Astrocyte (in vitro differentiated cells and primary cell): ENCODE results near the gene STPG3. TPM values are rescaled to one million over a fixed set of nuclear protein-coding genes. Genes with fewer than 3 reads are reported as not detected.

ENCODE experiments used
- DNase-seq: peaks from one replicate; pipeline ENCODE4 v3.0.0-alpha.2; 2010; ENCODE audit warnings: low read depth
- FAIRE-seq: peaks from 2 replicates; lab custom pipeline; 2011; peaks lifted over from hg19 to GRCh38; lab: Jason Lieb, UNC
- H2AFZ ChIP-seq: 2 replicates; pipeline ENCODE4 v1.6.0; 2012; ENCODE audit warnings: low read depth, low read length, inconsistent platforms
- H3K27ac ChIP-seq: 2 replicates; pipeline ENCODE4 v1.5.1; 2011; ENCODE audit warnings: low read depth, low read length, inconsistent platforms
- H3K27me3 ChIP-seq: 2 replicates; pipeline ENCODE4 v1.6.0; 2011; ENCODE audit warnings: low read length, inconsistent platforms; ENCODE audit not compliant: insufficient read depth
- H3K36me3 ChIP-seq: 2 replicates; pipeline ENCODE4 v1.5.1; 2011; ENCODE audit warnings: low read length, inconsistent platforms; ENCODE audit not compliant: insufficient read depth
- H3K4me1 ChIP-seq: 2 replicates; pipeline ENCODE4 v1.5.1; 2011; ENCODE audit warnings: low read length, inconsistent platforms; ENCODE audit not compliant: insufficient read depth
- H3K4me2 ChIP-seq: 2 replicates; pipeline ENCODE4 v1.6.0; 2012; ENCODE audit warnings: low read length, inconsistent platforms
- H3K4me3 ChIP-seq: 2 replicates; pipeline ENCODE4 v1.5.1; 2011; ENCODE audit warnings: low read depth, mild to moderate bottlenecking, low read length, inconsistent platforms; ENCODE audit not compliant: insufficient read depth
- H3K79me2 ChIP-seq: 2 replicates; pipeline ENCODE4 v1.6.0; 2012; ENCODE audit warnings: mild to moderate bottlenecking, low read length, inconsistent platforms; ENCODE audit not compliant: insufficient read depth
- H3K9ac ChIP-seq: 2 replicates; pipeline ENCODE4 v1.6.0; 2012; ENCODE audit warnings: mild to moderate bottlenecking, low read length, inconsistent platforms
- H3K9me3 ChIP-seq: 2 replicates; pipeline ENCODE4 v1.5.1; 2012; ENCODE audit warnings: low read depth, mild to moderate bottlenecking, low read length, inconsistent platforms; ENCODE audit not compliant: insufficient read depth
- H4K20me1 ChIP-seq: 2 replicates; pipeline ENCODE4 v1.6.0; 2012; ENCODE audit warnings: low read length, inconsistent platforms; ENCODE audit not compliant: insufficient read depth
- H3K27ac Mint-ChIP-seq: one replicate; pipeline ENCODE4 v1.8.0; 2021; ENCODE audit warnings: mild to moderate bottlenecking, mixed read lengths; ENCODE audit not compliant: unreplicated experiment
- H3K27me3 Mint-ChIP-seq: one replicate; pipeline ENCODE4 v1.8.0; 2021; ENCODE audit warnings: low read depth, mixed read lengths; ENCODE audit not compliant: unreplicated experiment
- H3K36me3 Mint-ChIP-seq: one replicate; pipeline ENCODE4 v1.8.0; 2021; ENCODE audit warnings: low read depth, mixed read lengths; ENCODE audit not compliant: unreplicated experiment
- H3K4me1 Mint-ChIP-seq: one replicate; pipeline ENCODE4 v1.8.0; 2021; ENCODE audit warnings: low read depth, mixed read lengths; ENCODE audit not compliant: unreplicated experiment
- H3K4me3 Mint-ChIP-seq: one replicate; pipeline ENCODE4 v1.8.0; 2021; ENCODE audit warnings: mild to moderate bottlenecking, moderate library complexity, mixed read lengths; ENCODE audit not compliant: unreplicated experiment
- H3K9me3 Mint-ChIP-seq: one replicate; pipeline ENCODE4 v1.8.0; 2021; ENCODE audit warnings: mild to moderate bottlenecking, mixed read lengths; ENCODE audit not compliant: unreplicated experiment
- CTCF ChIP-seq: IDR thresholded peaks from 2 replicates; pipeline ENCODE4 v1.5.1; 2011; ENCODE audit warnings: low read depth, mild to moderate bottlenecking, inconsistent platforms, low read length, moderate library complexity; ENCODE audit not compliant: insufficient read depth
- EZH2 ChIP-seq: IDR thresholded peaks from 2 replicates; pipeline ENCODE4 v1.6.1; 2012; ENCODE audit warnings: mild to moderate bottlenecking, low read length, inconsistent platforms; ENCODE audit not compliant: insufficient read depth
- total RNA-seq: library from RNA; stranded (reverse); gene quantifications from 2 replicates; pipeline ENCODE4 v1.2.1, GENCODE V29; 2021

STPG3 gene
- total RNA-seq, 1 donor from 2014 or later = not detected

- peaks cover 9% of the 10 kb centered on the region for H3K36me3 ChIP-seq
- H3K79me2 ChIP-seq = peaks cover 8% of the 10 kb centered on the region
- H3K4me3 ChIP-seq = no peak overlapping the region
- peaks cover 4% of the 10 kb centered on the region for H3K4me1 ChIP-seq
- no peak for FAIRE-seq
- no peak for TF ChIP-seq EZH2
- TF ChIP-seq CTCF = no peak
- H3K9me3 ChIP-seq = no peaks in the 10 kb centered on the region
- Mint-ChIP-seq H3K4me3 (no peak overlapping the region), H3K9me3 (no peaks in the 10 kb centered on the region), H3K27me3 (no peaks in the 10 kb centered on the region), H3K27ac (peak overlapping the region; percentile 80), H3K36me3 (peaks cover 15% of the 10 kb centered on the region), H3K4me1 (peaks cover 6% of the 10 kb centered on the region)
- no peak for DNase-seq
- H3K4me2 ChIP-seq = no peak overlapping the region
- no peak overlapping the region for H3K27ac ChIP-seq
- H4K20me1 ChIP-seq = peaks cover 48% of the 10 kb centered on the region
- no peak overlapping the region for H3K9ac ChIP-seq
- H3K27me3 ChIP-seq = no peaks in the 10 kb centered on the region
- H2AFZ ChIP-seq = no peak overlapping the region
These were observed 20.0 kb downstream of the STPG3 start for GRCh38 chr9:137270929-137271695.

- H4K20me1 ChIP-seq = peaks cover 48% of the 10 kb centered on the region
- no peak overlapping the region for H3K27ac ChIP-seq
- H3K9me3 ChIP-seq = no peaks in the 10 kb centered on the region
- Mint-ChIP-seq H3K4me3 (no peak overlapping the region), H3K4me1 (peaks cover 6% of the 10 kb centered on the region), H3K9me3 (no peaks in the 10 kb centered on the region), H3K27me3 (no peaks in the 10 kb centered on the region), H3K27ac (no peak overlapping the region), H3K36me3 (peaks cover 15% of the 10 kb centered on the region)
- peaks cover 7% of the 10 kb centered on the region for H3K79me2 ChIP-seq
- DNase-seq (no peak), FAIRE-seq (no peak)
- H3K27me3 ChIP-seq = no peaks in the 10 kb centered on the region
- no peak overlapping the region for H3K4me2 ChIP-seq
- peaks cover 10% of the 10 kb centered on the region for H3K4me1 ChIP-seq
- H3K9ac ChIP-seq = no peak overlapping the region
- H2AFZ ChIP-seq = no peak overlapping the region
- TF ChIP-seq CTCF (no peak), EZH2 (no peak)
- H3K4me3 ChIP-seq = no peak overlapping the region
- peaks cover 9% of the 10 kb centered on the region for H3K36me3 ChIP-seq
These were observed 20.6 kb downstream of the STPG3 start for GRCh38 chr9:137271696-137272076.
